Esophagus squamous epithelium (tissue), 4 donors: ENCODE data around the gene PROB1.

ENCODE experiments used
- POLR2A ChIP-seq, 4 donors: fragments of 450-650 bp; IDR thresholded peaks; one replicate each; pipeline ENCODE4 v1.6.1; 2017; ENCODE audit warnings: antibody characterized with exemption in 4 of 4, mild to moderate bottlenecking in 4 of 4, moderate library complexity in 3 of 4
- TF ChIP-seq, protein P1 (sequence below), 6 experiments: fragments of 450-650 bp in 4 of 6; fragments of 200-600 bp in 2 of 6; sonication (generic) in 2 of 6; IDR thresholded peaks; one replicate each; pipeline ENCODE4 v1.5.1; 2016 to 2019; ENCODE audit warnings: antibody characterized with exemption in 6 of 6, mild to moderate bottlenecking in 4 of 6, moderate library complexity in 4 of 6

- TF ChIP-seq, protein P1, sequence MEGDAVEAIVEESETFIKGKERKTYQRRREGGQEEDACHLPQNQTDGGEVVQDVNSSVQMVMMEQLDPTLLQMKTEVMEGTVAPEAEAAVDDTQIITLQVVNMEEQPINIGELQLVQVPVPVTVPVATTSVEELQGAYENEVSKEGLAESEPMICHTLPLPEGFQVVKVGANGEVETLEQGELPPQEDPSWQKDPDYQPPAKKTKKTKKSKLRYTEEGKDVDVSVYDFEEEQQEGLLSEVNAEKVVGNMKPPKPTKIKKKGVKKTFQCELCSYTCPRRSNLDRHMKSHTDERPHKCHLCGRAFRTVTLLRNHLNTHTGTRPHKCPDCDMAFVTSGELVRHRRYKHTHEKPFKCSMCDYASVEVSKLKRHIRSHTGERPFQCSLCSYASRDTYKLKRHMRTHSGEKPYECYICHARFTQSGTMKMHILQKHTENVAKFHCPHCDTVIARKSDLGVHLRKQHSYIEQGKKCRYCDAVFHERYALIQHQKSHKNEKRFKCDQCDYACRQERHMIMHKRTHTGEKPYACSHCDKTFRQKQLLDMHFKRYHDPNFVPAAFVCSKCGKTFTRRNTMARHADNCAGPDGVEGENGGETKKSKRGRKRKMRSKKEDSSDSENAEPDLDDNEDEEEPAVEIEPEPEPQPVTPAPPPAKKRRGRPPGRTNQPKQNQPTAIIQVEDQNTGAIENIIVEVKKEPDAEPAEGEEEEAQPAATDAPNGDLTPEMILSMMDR (IDR thresholded peaks at IDR 0.05), result no peak
- TF ChIP-seq POLR2A (IDR thresholded peaks at IDR 0.05), result peak in 1 of 4 donors; percentile 0
Observed at GRCh38 chr5:139404484-139404840, 9.6 kb upstream of the PROB1 start.
